ENCODE data around the gene CYBC1.

Gene CYBC1

GRCh38 chr17:82450357-82451106 lies at the start of gene CYBC1:
Gene CYBC1, minus strand, starts transcription at chr17:82450752. Its CDS starts 1,498 bp downstream, at chr17:82449254.
- DNase-seq: peak; percentile 67

DNA sequence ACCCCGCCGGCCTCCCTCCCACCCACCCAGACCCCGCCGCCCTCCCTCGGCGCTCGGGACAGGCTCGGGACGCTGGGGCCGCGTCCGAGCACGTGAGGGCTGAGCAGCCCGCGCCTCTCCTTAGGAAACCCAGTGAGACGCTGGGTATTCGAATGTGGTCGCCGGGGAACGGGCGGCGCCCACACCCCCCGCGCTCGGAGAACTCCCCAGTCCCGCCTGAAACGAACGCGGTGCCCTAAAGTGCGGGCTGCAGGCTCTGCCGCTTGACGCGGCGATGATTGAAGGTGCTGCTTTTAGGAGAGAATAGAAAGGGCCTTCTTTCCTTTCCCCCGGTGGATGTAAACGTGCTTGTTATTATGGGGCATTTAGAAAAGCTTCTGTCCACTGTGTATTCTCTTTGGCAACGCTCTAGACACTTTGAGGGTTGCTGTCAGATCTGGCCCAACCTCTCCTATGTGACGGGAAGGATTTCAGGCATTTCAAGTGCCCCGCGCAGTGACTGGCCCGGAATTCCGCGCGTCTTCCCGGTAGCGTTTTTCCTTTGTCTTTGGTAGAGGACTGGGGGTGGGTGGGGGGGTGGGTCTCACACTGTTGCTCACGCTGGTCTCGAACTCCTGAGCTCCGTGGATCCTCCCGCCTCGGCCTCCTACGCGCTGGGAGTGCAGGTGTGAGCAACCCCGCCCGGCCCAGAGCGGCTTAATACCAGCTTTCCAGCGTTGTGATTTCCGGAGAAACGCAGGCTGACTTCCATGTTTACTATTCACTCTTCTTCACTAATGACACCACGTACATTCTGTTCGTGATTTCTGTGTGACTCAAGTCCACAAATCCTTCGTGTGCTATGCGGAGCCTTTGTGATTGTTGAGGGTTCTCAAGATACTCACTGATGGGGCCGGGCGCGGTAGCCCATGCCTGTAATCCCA lies 47.2 kb upstream of the CYBC1 start:
- DNase-seq: peak; percentile 5

- DNase-seq: peak; percentile 41
Observed at GRCh38 chr17:82496529-82497434, 46.2 kb upstream of the CYBC1 start.

DNA sequence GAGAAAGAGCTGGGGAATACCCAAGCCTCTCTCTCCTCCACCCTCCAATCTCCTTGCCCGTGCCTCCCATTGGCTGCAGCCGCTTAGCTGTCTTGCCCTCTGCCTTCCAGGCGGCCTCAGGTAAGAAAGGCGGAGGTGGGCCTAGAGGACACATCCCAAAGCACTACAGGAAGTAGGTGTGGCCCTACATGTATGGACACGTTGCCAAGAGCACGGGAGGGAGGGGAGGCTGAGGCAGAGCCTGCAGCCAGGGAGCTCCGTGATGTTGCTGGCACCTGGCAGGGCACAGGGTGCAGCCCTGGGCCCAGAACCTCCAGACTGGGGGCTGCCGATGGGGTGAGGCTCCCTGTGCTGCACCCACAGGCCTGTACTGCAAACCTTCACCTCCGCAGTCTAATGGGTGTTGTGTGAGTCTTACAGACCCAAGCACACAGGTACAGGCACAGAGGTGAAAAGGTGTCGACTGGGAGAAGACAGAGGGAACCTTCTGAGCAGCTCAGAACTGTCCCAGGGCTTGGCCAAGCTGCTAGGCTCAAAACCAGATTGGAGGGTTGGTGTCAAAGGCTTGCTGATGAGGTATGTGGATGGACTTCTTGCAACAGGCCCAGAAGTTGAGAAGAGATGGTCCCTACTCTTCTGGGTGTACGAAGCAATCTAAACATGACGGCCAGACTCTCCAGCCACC lies 45.4 kb upstream of the CYBC1 start:
- DNase-seq: peak; percentile 50

DNA sequence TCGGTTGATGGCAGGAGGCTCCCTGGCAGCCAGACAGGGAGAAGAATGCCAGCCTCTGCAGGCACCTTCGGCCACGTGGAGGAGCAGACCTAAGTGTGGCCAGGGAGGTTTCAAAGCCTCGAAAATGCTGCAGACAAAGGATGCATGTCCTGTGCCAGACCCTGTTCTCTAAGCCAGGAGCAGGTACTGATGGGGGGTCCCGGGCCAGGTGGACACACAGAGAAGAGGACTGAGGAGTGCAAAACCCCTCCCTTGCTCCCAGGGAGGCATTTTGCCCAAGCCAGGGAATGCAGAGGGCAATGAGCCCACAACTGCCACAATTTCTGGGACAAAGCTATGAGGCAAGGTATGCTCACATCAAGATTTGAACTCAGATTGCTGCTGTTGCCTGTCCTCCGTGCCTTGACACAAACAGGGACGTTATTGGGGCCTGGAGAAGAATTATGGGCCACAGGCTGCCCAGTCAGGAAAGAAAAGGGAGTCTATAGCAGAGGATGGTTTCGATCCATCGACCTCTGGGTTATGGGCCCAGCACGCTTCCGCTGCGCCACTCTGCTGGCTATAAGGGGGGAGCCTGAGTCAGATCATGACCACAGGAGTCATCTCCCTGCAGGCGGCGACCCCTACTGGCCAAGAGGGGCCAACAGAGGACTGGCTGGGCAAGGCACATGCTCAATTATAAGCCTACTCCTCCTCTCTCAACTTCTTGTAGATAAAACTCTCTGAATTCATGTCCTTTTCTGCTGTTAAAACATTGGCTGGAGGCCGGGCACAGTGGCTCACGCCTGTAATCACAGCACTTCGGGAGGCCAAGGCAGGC lies 43.9 kb upstream of the CYBC1 start:
- no peak for DNase-seq

DNA sequence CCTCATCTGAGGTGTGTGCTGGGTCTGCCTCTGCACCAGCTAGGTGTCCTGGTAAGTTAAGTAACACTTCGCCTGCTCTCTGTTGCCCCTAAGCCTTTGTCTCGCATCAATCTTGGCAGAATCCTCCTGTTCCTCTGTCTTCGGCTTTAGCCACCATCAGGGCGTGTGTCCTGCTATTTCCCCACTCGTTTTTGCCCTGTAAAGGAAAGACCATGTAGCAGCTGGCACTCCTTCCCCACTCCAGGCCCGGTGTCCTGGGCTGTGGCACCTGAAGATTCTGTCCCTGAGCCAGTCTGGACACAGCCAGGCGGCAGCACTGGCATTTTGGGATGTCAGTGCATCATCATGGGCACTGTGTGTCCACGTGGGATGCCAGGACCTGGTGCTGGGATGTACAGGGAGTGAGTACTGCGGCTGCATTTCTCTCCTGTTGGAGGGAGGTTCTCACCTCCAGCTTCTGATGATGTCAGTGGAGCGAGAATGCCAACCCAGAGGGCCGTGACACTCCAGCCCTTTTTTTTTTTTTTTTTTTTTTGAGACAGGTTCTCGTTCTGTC lies 42.8 kb upstream of the CYBC1 start:
- DNase-seq: no peak

DNA sequence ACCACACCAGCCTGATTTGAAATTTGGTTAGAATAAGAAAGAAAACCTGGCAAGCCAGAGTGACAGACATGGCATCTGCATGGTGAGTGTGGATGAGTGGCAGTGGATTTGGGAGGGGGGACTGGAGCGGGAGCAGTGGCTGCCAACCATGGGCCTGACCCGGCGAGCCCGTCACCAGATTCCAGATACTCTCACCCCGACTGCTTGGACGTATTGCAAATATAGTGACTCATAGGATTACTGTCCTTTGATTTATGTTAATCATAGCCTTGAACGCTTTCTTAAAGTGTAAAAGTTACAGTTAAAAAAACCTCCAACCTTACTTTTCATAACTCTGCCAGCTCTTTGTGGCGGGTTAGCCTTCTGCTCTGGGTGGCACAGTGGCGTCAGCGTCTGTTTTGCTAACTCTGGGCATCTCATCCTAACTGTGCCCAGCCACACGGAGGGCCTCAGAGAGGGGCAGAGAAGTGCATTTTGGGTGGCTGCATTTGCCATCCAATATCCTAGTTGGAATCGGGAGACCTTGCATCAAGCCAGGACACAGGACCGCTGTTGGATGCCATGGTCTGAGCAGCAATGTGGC lies 42.2 kb upstream of the CYBC1 start:
- no peak for DNase-seq

- DNase-seq: no peak
Observed at GRCh38 chr17:82491533-82491932, 41.0 kb upstream of the CYBC1 start.

DNA sequence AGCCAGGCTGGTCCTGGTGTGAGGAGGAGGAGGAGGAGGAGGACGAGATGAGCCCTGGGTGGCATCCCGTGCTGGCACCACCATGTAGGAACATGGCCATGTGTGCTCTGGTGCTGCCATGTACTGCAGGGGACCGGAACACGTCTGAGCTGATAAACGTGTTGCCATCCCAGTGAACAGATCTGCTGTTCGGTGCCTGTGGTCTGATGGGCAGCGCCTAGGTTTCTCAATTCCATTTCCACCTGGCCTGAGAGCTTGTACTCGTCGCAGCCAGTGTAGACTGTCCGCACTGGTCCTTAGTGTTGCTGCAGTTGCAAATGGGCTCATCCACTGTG lies 40.6 kb upstream of the CYBC1 start:
- DNase-seq: no peak

- peak; percentile 15 for DNase-seq
Observed at GRCh38 chr17:82490512-82491195, 40.1 kb upstream of the CYBC1 start.

- no peak for DNase-seq
Observed at GRCh38 chr17:82489851-82490511, 39.4 kb upstream of the CYBC1 start.

- DNase-seq: no peak
Observed at GRCh38 chr17:82489117-82489516, 38.6 kb upstream of the CYBC1 start.

GRCh38 chr17:82487910-82488309 lies 37.4 kb upstream of the CYBC1 start:
- DNase-seq: peak; percentile 34

- DNase-seq: no peak
Observed at GRCh38 chr17:82486231-82487094, 35.9 kb upstream of the CYBC1 start.

- DNase-seq: no peak
Observed at GRCh38 chr17:82483836-82484235, 33.3 kb upstream of the CYBC1 start.

GRCh38 chr17:82483204-82483660 lies 32.7 kb upstream of the CYBC1 start:
- DNase-seq: no peak

DNA sequence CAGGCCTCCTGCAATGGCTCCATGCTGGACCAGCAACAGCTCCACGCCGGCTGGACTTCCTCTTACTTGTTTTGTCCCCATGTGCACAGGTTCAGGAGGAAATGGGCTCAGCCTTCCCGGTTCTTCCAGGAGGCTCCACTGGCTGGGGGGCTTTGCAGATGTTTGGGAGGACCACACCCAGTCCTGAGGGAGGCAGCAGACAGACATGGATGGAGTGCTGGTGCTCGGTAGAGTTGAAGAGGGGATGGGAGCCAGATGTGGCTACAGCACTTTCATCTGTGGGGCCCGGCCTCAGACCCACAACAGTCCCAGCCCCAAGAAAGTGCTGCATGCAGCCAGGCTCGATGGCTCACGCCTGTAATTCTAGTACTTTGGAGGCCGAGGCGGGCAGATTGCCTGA lies 29.8 kb upstream of the CYBC1 start:
- DNase-seq: no peak

GRCh38 chr17:82479602-82480001 lies 29.1 kb upstream of the CYBC1 start:
- no peak for DNase-seq

Measured in DMS79 treated with DMSO at 0.1 percent for 48 hours (cell line).